SK-N-SH treated with all-trans-retinoic acid at 6 μM for 48 hours (cell line): ENCODE measurements around the gene PRR30.

ENCODE experiments used
- ATAC-seq: fragments of 200-7000 bp; cut with Tn5 transposase; 3 replicates; pipeline ENCODE4 v1.9.1; 2020; ENCODE audit warnings: mild to moderate bottlenecking, moderate library complexity
- ARNTL ChIP-seq: fragments of 450-650 bp; formaldehyde crosslinking; IDR thresholded peaks from 2 replicates; pipeline ENCODE4 v1.5.0; 2020; ENCODE audit warnings: low read depth, mild to moderate bottlenecking, moderate library complexity, borderline replicate concordance
- BACH2 ChIP-seq: fragments of 250-450 bp; sonication (Bioruptor Pico); IDR thresholded peaks from 2 replicates; pipeline ENCODE4 v1.9.0; 2021; ENCODE audit warnings: mild to moderate bottlenecking, borderline replicate concordance
- CREB5 ChIP-seq: fragments of 250-450 bp; sonication (Bioruptor Pico); IDR thresholded peaks from 2 replicates; pipeline ENCODE4 v1.5.1; 2020; ENCODE audit warnings: low read depth, mild to moderate bottlenecking, moderate library complexity
- CSDC2 ChIP-seq: fragments of 250-450 bp; sonication (Bioruptor Pico); IDR thresholded peaks from 2 replicates; pipeline ENCODE4 v1.5.0; 2020; ENCODE audit warnings: mild to moderate bottlenecking, moderate library complexity
- CSRNP3 ChIP-seq: fragments of 250-450 bp; sonication (Bioruptor Pico); IDR thresholded peaks from 2 replicates; pipeline ENCODE4 v1.5.1; 2021; ENCODE audit warnings: mild to moderate bottlenecking, moderate library complexity
- ESRRG ChIP-seq: fragments of 250-450 bp; sonication (Bioruptor Pico); IDR thresholded peaks from 2 replicates; pipeline ENCODE4 v1.6.1; 2021; ENCODE audit warnings: mild to moderate bottlenecking
- GLIS3 ChIP-seq: fragments of 250-450 bp; sonication (Bioruptor Pico); IDR thresholded peaks from 2 replicates; pipeline ENCODE4 v1.5.0; 2020; ENCODE audit warnings: mild to moderate bottlenecking, moderate library complexity
- ISL1 ChIP-seq: fragments of 250-450 bp; sonication (Bioruptor Pico); IDR thresholded peaks from 2 replicates; pipeline ENCODE4 v2.1.2; 2022; ENCODE audit warnings: mild to moderate bottlenecking, moderate library complexity
- OSR1 ChIP-seq: fragments of 250-450 bp; sonication (Bioruptor Pico); IDR thresholded peaks from 2 replicates; pipeline ENCODE4 v1.8.0; 2022; ENCODE audit warnings: moderate library complexity, mild to moderate bottlenecking, inconsistent platforms
- POU6F1 ChIP-seq: fragments of 250-450 bp; sonication (Bioruptor Pico); IDR thresholded peaks from 2 replicates; pipeline ENCODE4 v1.8.0; 2021; ENCODE audit warnings: low read depth, mild to moderate bottlenecking, moderate library complexity, borderline replicate concordance
- PPARA ChIP-seq: fragments of 250-450 bp; sonication (Bioruptor Pico); IDR thresholded peaks from 2 replicates; pipeline ENCODE4 v1.5.0; 2020; ENCODE audit warnings: mild to moderate bottlenecking, borderline replicate concordance
- RARB ChIP-seq: fragments of 250-450 bp; sonication (Bioruptor Pico); IDR thresholded peaks from 2 replicates; pipeline ENCODE4 v1.8.0; 2021; ENCODE audit warnings: mild to moderate bottlenecking, moderate library complexity
- SNAI2 ChIP-seq: fragments of 250-450 bp; sonication (Bioruptor Pico); IDR thresholded peaks from 2 replicates; pipeline ENCODE4 v1.5.0; 2020; ENCODE audit warnings: mild to moderate bottlenecking, moderate library complexity
- TCF4 ChIP-seq: fragments of 250-450 bp; sonication (Bioruptor Pico); IDR thresholded peaks from 2 replicates; pipeline ENCODE4 v1.8.0; 2021; ENCODE audit warnings: mild to moderate bottlenecking, moderate library complexity, borderline replicate concordance
- TSHZ2 ChIP-seq: fragments of 250-450 bp; sonication (Bioruptor Pico); IDR thresholded peaks from 2 replicates; pipeline ENCODE4 v1.5.0; 2020; ENCODE audit warnings: mild to moderate bottlenecking, moderate library complexity
- ZC3H10 ChIP-seq: fragments of 250-450 bp; sonication (Bioruptor Pico); IDR thresholded peaks from 2 replicates; pipeline ENCODE4 v1.5.1; 2021; ENCODE audit warnings: mild to moderate bottlenecking, moderate library complexity
- ZFP3 ChIP-seq: fragments of 250-450 bp; sonication (Bioruptor Pico); IDR thresholded peaks from 2 replicates; pipeline ENCODE4 v1.5.0; 2020; ENCODE audit warnings: mild to moderate bottlenecking, moderate library complexity
- ZNF565 ChIP-seq: fragments of 450-650 bp; formaldehyde crosslinking; conservative IDR thresholded peaks from 2 replicates; pipeline ENCODE4 v1.5.0; 2020; ENCODE audit warnings: low read depth, mild to moderate bottlenecking, moderate library complexity
- ZNF70 ChIP-seq: fragments of 450-650 bp; formaldehyde crosslinking; IDR thresholded peaks from 2 replicates; pipeline ENCODE4 v1.5.0; 2020; ENCODE audit warnings: mild to moderate bottlenecking, moderate library complexity
- ZNF8 ChIP-seq: fragments of 450-650 bp; formaldehyde crosslinking; IDR thresholded peaks from 2 replicates; pipeline ENCODE4 v1.5.0; 2020; ENCODE audit warnings: mild to moderate bottlenecking, moderate library complexity

The PRR30 gene

GRCh38 chr2:27137322-27137935 is 1.8 kb downstream of the PRR30 start:
- TF ChIP-seq RARB (CRISPR knock-in tag) (no peak), ZC3H10 (CRISPR knock-in tag) (no peak), ESRRG (no peak), SNAI2 (CRISPR knock-in tag) (no peak), BACH2 (no peak), ZFP3 (no peak), CREB5 (CRISPR knock-in tag) (no peak), ZNF8 (CRISPR knock-in tag) (no peak), ZNF70 (CRISPR knock-in tag) (no peak), GLIS3 (no peak), PPARA (no peak), OSR1 (CRISPR knock-in tag) (no peak), TCF4 (CRISPR knock-in tag) (no peak), POU6F1 (CRISPR knock-in tag) (no peak), ZNF565 (CRISPR knock-in tag) (no peak), CSRNP3 (CRISPR knock-in tag) (no peak), CSDC2 (CRISPR knock-in tag) (no peak)
- ATAC-seq, result no peak

- TF ChIP-seq CSDC2 (CRISPR knock-in tag) (no peak), ARNTL (no peak), ZNF565 (CRISPR knock-in tag) (no peak), TSHZ2 (no peak), PPARA (no peak), OSR1 (CRISPR knock-in tag) (no peak), ZNF8 (CRISPR knock-in tag) (no peak), ESRRG (no peak), BACH2 (no peak), ZNF70 (CRISPR knock-in tag) (no peak), SNAI2 (CRISPR knock-in tag) (no peak)
- ATAC-seq, result no peak
Measured at GRCh38 chr2:27136751-27137150, 2.5 kb downstream of the PRR30 start.

- no peak for ATAC-seq
- TF ChIP-seq CREB5 (CRISPR knock-in tag) (no peak), ISL1 (CRISPR knock-in tag) (no peak), SNAI2 (CRISPR knock-in tag) (no peak), ZFP3 (no peak), OSR1 (CRISPR knock-in tag) (no peak)
- TF ChIP-seq, all 23 proteins: peak for 0
Measured at GRCh38 chr2:27135478-27135955, 3.7 kb downstream of the PRR30 start.
